ENCODE results near the gene CHCHD3. TPM values are rescaled to one million over a fixed set of nuclear protein-coding genes. Genes with fewer than 3 reads are reported as not detected.

CHCHD3 gene
- total and polyA plus RNA-seq, 9 of the 15 experiments (the other 6 are each of a cell fraction or from before 2014, with no cell fraction given): 66.2 to 279 (median 204) TPM

DNA sequence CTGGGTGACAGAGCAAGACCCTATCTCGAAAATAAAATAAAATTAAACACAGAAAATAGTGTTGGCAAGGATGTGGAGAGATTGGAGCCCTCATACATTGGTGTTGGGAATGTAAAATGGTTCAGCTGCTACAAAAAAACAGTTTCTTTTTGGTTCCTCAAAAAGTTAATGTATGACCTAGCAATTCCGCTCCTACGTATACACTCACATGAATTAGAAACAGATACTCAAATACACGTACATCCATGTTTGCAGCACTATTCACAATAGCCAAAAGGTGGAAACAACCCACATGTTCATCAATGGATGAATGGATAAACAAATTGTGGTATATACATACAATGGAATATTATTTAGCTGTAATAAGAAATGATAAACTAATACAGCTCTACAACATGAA lies 28.4 kb upstream of the CHCHD3 start:
- no TSS peak for BruUV-seq (replicated peaks)
- TF ChIP-seq RBM34 (IDR thresholded peaks at IDR 0.05; ENCODE audit: borderline replicate concordance, insufficient read depth, low read length) (no peak), FOXK2 (conservative IDR thresholded peaks at IDR 0.05 in 1 of 2, IDR thresholded peaks at IDR 0.05 in 1 of 2; ENCODE audit: low read depth in 2 of 2) (no peak), ZNF121 (CRISPR knock-in tag; conservative IDR thresholded peaks at IDR 0.05) (no peak), PHF20 (IDR thresholded peaks at IDR 0.05; ENCODE audit: partially characterized antibody) (no peak), ZNF695 (CRISPR knock-in tag; IDR thresholded peaks at IDR 0.05) (no peak), ZNF316 (IDR thresholded peaks at IDR 0.05) (no peak), TCF7L2 (IDR thresholded peaks at IDR 0.05; ENCODE audit: low read depth, low read length) (no peak), PML (IDR thresholded peaks at IDR 0.05; ENCODE audit: low read length) (no peak), SAFB (IDR thresholded peaks at IDR 0.05; ENCODE audit: borderline replicate concordance, low read depth, low read length) (no peak), CCAR2 (IDR thresholded peaks at IDR 0.05; ENCODE audit: low read depth, low read length) (no peak)
- TF ChIP-seq, protein P1, sequence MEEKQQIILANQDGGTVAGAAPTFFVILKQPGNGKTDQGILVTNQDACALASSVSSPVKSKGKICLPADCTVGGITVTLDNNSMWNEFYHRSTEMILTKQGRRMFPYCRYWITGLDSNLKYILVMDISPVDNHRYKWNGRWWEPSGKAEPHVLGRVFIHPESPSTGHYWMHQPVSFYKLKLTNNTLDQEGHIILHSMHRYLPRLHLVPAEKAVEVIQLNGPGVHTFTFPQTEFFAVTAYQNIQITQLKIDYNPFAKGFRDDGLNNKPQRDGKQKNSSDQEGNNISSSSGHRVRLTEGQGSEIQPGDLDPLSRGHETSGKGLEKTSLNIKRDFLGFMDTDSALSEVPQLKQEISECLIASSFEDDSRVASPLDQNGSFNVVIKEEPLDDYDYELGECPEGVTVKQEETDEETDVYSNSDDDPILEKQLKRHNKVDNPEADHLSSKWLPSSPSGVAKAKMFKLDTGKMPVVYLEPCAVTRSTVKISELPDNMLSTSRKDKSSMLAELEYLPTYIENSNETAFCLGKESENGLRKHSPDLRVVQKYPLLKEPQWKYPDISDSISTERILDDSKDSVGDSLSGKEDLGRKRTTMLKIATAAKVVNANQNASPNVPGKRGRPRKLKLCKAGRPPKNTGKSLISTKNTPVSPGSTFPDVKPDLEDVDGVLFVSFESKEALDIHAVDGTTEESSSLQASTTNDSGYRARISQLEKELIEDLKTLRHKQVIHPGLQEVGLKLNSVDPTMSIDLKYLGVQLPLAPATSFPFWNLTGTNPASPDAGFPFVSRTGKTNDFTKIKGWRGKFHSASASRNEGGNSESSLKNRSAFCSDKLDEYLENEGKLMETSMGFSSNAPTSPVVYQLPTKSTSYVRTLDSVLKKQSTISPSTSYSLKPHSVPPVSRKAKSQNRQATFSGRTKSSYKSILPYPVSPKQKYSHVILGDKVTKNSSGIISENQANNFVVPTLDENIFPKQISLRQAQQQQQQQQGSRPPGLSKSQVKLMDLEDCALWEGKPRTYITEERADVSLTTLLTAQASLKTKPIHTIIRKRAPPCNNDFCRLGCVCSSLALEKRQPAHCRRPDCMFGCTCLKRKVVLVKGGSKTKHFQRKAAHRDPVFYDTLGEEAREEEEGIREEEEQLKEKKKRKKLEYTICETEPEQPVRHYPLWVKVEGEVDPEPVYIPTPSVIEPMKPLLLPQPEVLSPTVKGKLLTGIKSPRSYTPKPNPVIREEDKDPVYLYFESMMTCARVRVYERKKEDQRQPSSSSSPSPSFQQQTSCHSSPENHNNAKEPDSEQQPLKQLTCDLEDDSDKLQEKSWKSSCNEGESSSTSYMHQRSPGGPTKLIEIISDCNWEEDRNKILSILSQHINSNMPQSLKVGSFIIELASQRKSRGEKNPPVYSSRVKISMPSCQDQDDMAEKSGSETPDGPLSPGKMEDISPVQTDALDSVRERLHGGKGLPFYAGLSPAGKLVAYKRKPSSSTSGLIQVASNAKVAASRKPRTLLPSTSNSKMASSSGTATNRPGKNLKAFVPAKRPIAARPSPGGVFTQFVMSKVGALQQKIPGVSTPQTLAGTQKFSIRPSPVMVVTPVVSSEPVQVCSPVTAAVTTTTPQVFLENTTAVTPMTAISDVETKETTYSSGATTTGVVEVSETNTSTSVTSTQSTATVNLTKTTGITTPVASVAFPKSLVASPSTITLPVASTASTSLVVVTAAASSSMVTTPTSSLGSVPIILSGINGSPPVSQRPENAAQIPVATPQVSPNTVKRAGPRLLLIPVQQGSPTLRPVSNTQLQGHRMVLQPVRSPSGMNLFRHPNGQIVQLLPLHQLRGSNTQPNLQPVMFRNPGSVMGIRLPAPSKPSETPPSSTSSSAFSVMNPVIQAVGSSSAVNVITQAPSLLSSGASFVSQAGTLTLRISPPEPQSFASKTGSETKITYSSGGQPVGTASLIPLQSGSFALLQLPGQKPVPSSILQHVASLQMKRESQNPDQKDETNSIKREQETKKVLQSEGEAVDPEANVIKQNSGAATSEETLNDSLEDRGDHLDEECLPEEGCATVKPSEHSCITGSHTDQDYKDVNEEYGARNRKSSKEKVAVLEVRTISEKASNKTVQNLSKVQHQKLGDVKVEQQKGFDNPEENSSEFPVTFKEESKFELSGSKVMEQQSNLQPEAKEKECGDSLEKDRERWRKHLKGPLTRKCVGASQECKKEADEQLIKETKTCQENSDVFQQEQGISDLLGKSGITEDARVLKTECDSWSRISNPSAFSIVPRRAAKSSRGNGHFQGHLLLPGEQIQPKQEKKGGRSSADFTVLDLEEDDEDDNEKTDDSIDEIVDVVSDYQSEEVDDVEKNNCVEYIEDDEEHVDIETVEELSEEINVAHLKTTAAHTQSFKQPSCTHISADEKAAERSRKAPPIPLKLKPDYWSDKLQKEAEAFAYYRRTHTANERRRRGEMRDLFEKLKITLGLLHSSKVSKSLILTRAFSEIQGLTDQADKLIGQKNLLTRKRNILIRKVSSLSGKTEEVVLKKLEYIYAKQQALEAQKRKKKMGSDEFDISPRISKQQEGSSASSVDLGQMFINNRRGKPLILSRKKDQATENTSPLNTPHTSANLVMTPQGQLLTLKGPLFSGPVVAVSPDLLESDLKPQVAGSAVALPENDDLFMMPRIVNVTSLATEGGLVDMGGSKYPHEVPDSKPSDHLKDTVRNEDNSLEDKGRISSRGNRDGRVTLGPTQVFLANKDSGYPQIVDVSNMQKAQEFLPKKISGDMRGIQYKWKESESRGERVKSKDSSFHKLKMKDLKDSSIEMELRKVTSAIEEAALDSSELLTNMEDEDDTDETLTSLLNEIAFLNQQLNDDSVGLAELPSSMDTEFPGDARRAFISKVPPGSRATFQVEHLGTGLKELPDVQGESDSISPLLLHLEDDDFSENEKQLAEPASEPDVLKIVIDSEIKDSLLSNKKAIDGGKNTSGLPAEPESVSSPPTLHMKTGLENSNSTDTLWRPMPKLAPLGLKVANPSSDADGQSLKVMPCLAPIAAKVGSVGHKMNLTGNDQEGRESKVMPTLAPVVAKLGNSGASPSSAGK (IDR thresholded peaks at IDR 0.05): no peak
- TF ChIP-seq, protein P2, sequence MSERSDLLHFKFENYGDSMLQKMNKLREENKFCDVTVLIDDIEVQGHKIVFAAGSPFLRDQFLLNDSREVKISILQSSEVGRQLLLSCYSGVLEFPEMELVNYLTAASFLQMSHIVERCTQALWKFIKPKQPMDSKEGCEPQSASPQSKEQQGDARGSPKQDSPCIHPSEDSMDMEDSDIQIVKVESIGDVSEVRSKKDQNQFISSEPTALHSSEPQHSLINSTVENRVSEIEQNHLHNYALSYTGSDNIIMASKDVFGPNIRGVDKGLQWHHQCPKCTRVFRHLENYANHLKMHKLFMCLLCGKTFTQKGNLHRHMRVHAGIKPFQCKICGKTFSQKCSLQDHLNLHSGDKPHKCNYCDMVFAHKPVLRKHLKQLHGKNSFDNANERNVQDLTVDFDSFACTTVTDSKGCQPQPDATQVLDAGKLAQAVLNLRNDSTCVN (CRISPR knock-in tag; IDR thresholded peaks at IDR 0.05): no peak
- Histone ChIP-seq H2AFZ (ENCODE audit: low read depth, low read length) (no peak overlapping the region), H3K9ac (ENCODE audit: insufficient read depth in 1 of 2, low read depth in 2 of 2, low read length in 2 of 2) (no peak overlapping the region), H3K27ac (ENCODE audit: extremely low read depth, low read depth, low read length) (no peak overlapping the region), H3K27me3 (ENCODE audit: control insufficient read depth in 2 of 2, insufficient read depth in 2 of 2, low read length in 2 of 2) (peaks cover 25 to 28% of the 10 kb centered on the region in 2 experiments), H3K9me3 (replicated peaks; ENCODE audit: control insufficient read depth, insufficient read depth, low read depth, low read length) (no peaks in the 10 kb centered on the region), H4K20me1 (replicated peaks; ENCODE audit: control insufficient read depth, insufficient read depth, low read length) (0 out of 2 replicates have a peak, but pooled peaks cover 3% of the 10 kb centered on the region), H3K4me1 (replicated peaks in 1 of 2; ENCODE audit: control insufficient read depth in 2 of 2, insufficient read depth in 2 of 2, low read length in 2 of 2) (no peaks in the 10 kb centered on the region), H3K36me3 (ENCODE audit: control insufficient read depth, insufficient read depth, low read length) (no peaks in the 10 kb centered on the region), H3K9me1 (ENCODE audit: control insufficient read depth, insufficient read depth, low read length) (peaks cover 3% of the 10 kb centered on the region), H3K79me2 (ENCODE audit: control insufficient read depth, insufficient read depth, low read length) (no peaks in the 10 kb centered on the region), H3K4me2 (ENCODE audit: insufficient read depth, low read length) (no peak overlapping the region), H3K4me3 (no peak overlapping the region)
- intact Hi-C loops (cut with micrococcal nuclease) (no loop called here), in situ Hi-C loops (cut with MboI) (no loop called here)
- ChIA-PET POLR2A (no interaction called here), CTCF (ENCODE audit: low intra/inter-chr PET ratio) (no interaction called here)
- WGBS (ENCODE audit: insufficient coverage, low coverage, missing lambda C conversion rate): 14% methylated on average over 4 of the region's 4 CpGs
- DNase-seq (ENCODE audit: extremely low read depth in 1 of 4, low spot score in 3 of 4) (no peak), ATAC-seq (no peak), FAIRE-seq (no peak)

Data from K562 (cell line).